Neural cell (in vitro differentiated cells): ENCODE data around the gene APBA3. TPM values are rescaled to one million over a fixed set of nuclear protein-coding genes. Genes with fewer than 3 reads are reported as not detected.

Source experiments
- H2AFZ ChIP-seq: fragments of 200-600, 300-800 bp; sonication (generic), shearing (Covaris generic); 2 replicates; pipeline ENCODE4 v1.6.0; 2014; ENCODE audit warnings: low read depth, mild to moderate bottlenecking, antibody characterized with exemption, low read length, moderate library complexity
- H3F3A ChIP-seq: fragments of 200-600 bp; shearing (Covaris generic); 2 replicates; pipeline ENCODE4 v1.6.1; 2016; ENCODE audit warnings: mild to moderate bottlenecking, moderate library complexity, mixed read lengths, antibody characterized with exemption, low read length; ENCODE audit not compliant: insufficient read depth, poor library complexity, severe bottlenecking
- H3K27ac ChIP-seq: fragments of 200-600, 300-800 bp; sonication (generic), shearing (Covaris generic); 2 replicates; pipeline ENCODE4 v1.5.1; 2014; ENCODE audit warnings: mild to moderate bottlenecking, low read length, moderate library complexity
- H3K27me3 ChIP-seq: fragments of 300-800, 200-600 bp; sonication (generic), shearing (Covaris generic); 2 replicates; pipeline ENCODE4 v1.6.0; 2014; ENCODE audit warnings: mild to moderate bottlenecking, low read depth, low read length, moderate library complexity; ENCODE audit not compliant: insufficient read depth
- H3K36me3 ChIP-seq: fragments of 300-800, 200-600 bp; sonication (generic), shearing (Covaris generic); 2 replicates; pipeline ENCODE4 v1.5.1; 2014; ENCODE audit warnings: mild to moderate bottlenecking, antibody characterized with exemption, low read length, moderate library complexity; ENCODE audit not compliant: insufficient read depth
- H3K4me2 ChIP-seq: fragments of 300-800, 200-600 bp; sonication (generic), shearing (Covaris generic); 2 replicates; pipeline ENCODE4 v1.6.0; 2014; ENCODE audit warnings: mild to moderate bottlenecking, low read length
- H3K4me3 ChIP-seq: fragments of 300-800, 200-600 bp; sonication (generic), shearing (Covaris generic); 2 replicates; pipeline ENCODE4 v1.5.1; 2014; ENCODE audit warnings: mild to moderate bottlenecking, low read length, moderate library complexity
- H3K79me2 ChIP-seq: fragments of 200-600 bp; shearing (Covaris generic); replicated peaks from 2 replicates; pipeline ENCODE4 v1.6.0; 2014; ENCODE audit warnings: mild to moderate bottlenecking, low read length, moderate library complexity; ENCODE audit not compliant: insufficient read depth
- H3K9ac ChIP-seq: fragments of 300-800, 200-600 bp; sonication (generic), shearing (Covaris generic); 2 replicates; pipeline ENCODE4 v1.6.1; 2016; ENCODE audit warnings: mild to moderate bottlenecking, low read length, mixed read lengths
- H3K9me2 ChIP-seq: fragments of 200-600 bp; shearing (Covaris generic); 2 replicates; pipeline ENCODE4 v1.6.1; 2016; ENCODE audit warnings: mild to moderate bottlenecking, low read length, mixed read lengths; ENCODE audit not compliant: insufficient read depth
- H3K9me3 ChIP-seq: fragments of 200-600, 300-800 bp; sonication (generic), shearing (Covaris generic); 2 replicates; pipeline ENCODE4 v1.6.1; 2016; ENCODE audit warnings: mild to moderate bottlenecking, mixed run types, low read length, moderate library complexity, mixed read lengths
- H4K20me1 ChIP-seq: fragments of 200-600 bp; shearing (Covaris generic); 2 replicates; pipeline ENCODE4 v1.6.1; 2016; ENCODE audit warnings: mild to moderate bottlenecking, mixed run types; ENCODE audit not compliant: insufficient read depth
- EP300 ChIP-seq: fragments of 450-650 bp; conservative IDR thresholded peaks from 2 replicates; pipeline ENCODE4 v1.6.1; 2014; ENCODE audit warnings: antibody characterized with exemption, mild to moderate bottlenecking, moderate library complexity; ENCODE audit not compliant: poor library complexity, severe bottlenecking
- EZH2 ChIP-seq: fragments of 200-600, 300-800 bp; shearing (Covaris generic), sonication (generic); IDR thresholded peaks from 2 replicates; pipeline ENCODE4 v1.6.1; 2014; ENCODE audit warnings: antibody characterized with exemption, low read length, borderline replicate concordance, mild to moderate bottlenecking; ENCODE audit not compliant: insufficient read depth, poor library complexity, severe bottlenecking
- MXI1 ChIP-seq: fragments of 450-650 bp; conservative IDR thresholded peaks from 2 replicates; pipeline ENCODE4 v1.6.1; 2014; ENCODE audit warnings: antibody characterized with exemption, mild to moderate bottlenecking; ENCODE audit not compliant: poor library complexity, severe bottlenecking
- POLR2AphosphoS5 ChIP-seq: IDR thresholded peaks from 2 replicates; pipeline ENCODE4 v1.6.1; 2012
- RAD21 ChIP-seq: fragments of 450-650 bp; conservative IDR thresholded peaks from 2 replicates; pipeline ENCODE4 v1.6.1; 2014; ENCODE audit warnings: antibody characterized with exemption, mild to moderate bottlenecking, moderate library complexity
- SMC3 ChIP-seq: fragments of 450-650 bp; conservative IDR thresholded peaks from 2 replicates; pipeline ENCODE4 v1.6.1; 2014; ENCODE audit warnings: antibody characterized with exemption, mild to moderate bottlenecking, moderate library complexity; ENCODE audit not compliant: poor library complexity
- TAF1 ChIP-seq: IDR thresholded peaks from 2 replicates; pipeline ENCODE4 v1.6.1; 2012; ENCODE audit warnings: low read depth
- polyA plus RNA-seq: library from polyadenylated mRNA; depleted of rRNA; stranded (reverse); fragments of >200 nt; gene quantifications from 2 replicates; pipeline ENCODE4 v1.2.3, GENCODE V29; 2014
- TF ChIP-seq, protein P1 (sequence below): IDR thresholded peaks from 2 replicates; pipeline ENCODE4 v1.6.1; 2012; ENCODE audit warnings: borderline replicate concordance
- TF ChIP-seq, protein P2 (sequence below): fragments of 450-650 bp; IDR thresholded peaks from 2 replicates; pipeline ENCODE4 v1.5.1; 2014; ENCODE audit warnings: antibody characterized with exemption, mild to moderate bottlenecking, moderate library complexity; ENCODE audit not compliant: poor library complexity, severe bottlenecking

APBA3 gene
- polyA plus RNA-seq, 1 donor from 2014 or later: 37.1 TPM

DNA sequence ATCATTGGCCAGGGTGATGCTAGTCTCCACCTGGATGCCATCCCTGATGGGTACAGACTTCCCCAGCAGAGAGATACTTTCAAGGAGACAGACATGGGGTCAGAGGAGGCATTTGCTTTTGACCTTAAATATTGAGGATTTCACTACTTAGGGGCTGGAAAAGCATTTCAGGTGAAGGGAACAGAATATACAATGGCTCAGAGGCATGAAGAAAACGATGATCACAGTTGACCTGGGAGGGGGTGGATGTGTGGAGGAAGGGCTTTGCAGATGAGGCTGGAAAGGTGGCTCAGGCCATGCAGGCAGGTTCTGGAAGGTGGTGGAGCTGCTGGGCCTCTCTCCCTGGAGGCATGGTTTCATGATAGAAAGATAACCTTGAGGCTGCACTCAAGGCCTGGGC is 20.8 kb upstream of the APBA3 start:
- H3K79me2 ChIP-seq: no peaks in the 10 kb centered on the region

DNA sequence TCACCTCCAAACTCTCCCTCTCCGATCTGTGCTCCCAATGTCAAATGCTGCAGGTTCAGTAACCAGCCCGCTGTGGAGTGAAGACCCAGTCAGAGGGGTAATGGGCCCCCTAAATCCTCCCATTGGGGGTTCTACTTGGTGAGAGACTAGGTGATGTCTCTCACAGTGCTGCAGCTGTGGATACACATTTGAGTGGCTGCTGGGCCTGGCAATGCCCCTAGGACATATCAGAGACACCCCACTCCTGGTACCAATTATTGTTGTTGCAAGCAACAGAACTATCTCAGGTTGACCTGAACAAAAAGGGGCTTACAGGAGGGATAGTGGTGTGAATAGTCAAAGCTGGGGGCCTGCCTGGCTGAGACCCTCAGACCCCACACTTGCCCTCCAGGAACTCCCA is 20.1 kb upstream of the APBA3 start:
- Histone ChIP-seq H3K4me3 (no peak overlapping the region), H4K20me1 (no peaks in the 10 kb centered on the region), H2AFZ (no peak overlapping the region), H3K79me2 (no peaks in the 10 kb centered on the region), H3K9me3 (peaks cover 5% of the 10 kb centered on the region), H3K9ac (no peak overlapping the region), H3K27me3 (peaks cover 27% of the 10 kb centered on the region), H3K27ac (no peak overlapping the region), H3F3A (no peaks in the 10 kb centered on the region), H3K9me2 (no peaks in the 10 kb centered on the region), H3K4me2 (no peak overlapping the region), H3K36me3 (no peaks in the 10 kb centered on the region)
- TF ChIP-seq EZH2 (no peak), EP300 (no peak), SMC3 (no peak), MXI1 (no peak), RAD21 (no peak), TAF1 (no peak), POLR2AphosphoS5 (no peak)
- TF ChIP-seq, protein P1, sequence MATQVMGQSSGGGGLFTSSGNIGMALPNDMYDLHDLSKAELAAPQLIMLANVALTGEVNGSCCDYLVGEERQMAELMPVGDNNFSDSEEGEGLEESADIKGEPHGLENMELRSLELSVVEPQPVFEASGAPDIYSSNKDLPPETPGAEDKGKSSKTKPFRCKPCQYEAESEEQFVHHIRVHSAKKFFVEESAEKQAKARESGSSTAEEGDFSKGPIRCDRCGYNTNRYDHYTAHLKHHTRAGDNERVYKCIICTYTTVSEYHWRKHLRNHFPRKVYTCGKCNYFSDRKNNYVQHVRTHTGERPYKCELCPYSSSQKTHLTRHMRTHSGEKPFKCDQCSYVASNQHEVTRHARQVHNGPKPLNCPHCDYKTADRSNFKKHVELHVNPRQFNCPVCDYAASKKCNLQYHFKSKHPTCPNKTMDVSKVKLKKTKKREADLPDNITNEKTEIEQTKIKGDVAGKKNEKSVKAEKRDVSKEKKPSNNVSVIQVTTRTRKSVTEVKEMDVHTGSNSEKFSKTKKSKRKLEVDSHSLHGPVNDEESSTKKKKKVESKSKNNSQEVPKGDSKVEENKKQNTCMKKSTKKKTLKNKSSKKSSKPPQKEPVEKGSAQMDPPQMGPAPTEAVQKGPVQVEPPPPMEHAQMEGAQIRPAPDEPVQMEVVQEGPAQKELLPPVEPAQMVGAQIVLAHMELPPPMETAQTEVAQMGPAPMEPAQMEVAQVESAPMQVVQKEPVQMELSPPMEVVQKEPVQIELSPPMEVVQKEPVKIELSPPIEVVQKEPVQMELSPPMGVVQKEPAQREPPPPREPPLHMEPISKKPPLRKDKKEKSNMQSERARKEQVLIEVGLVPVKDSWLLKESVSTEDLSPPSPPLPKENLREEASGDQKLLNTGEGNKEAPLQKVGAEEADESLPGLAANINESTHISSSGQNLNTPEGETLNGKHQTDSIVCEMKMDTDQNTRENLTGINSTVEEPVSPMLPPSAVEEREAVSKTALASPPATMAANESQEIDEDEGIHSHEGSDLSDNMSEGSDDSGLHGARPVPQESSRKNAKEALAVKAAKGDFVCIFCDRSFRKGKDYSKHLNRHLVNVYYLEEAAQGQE: no peak
- TF ChIP-seq, protein P2, sequence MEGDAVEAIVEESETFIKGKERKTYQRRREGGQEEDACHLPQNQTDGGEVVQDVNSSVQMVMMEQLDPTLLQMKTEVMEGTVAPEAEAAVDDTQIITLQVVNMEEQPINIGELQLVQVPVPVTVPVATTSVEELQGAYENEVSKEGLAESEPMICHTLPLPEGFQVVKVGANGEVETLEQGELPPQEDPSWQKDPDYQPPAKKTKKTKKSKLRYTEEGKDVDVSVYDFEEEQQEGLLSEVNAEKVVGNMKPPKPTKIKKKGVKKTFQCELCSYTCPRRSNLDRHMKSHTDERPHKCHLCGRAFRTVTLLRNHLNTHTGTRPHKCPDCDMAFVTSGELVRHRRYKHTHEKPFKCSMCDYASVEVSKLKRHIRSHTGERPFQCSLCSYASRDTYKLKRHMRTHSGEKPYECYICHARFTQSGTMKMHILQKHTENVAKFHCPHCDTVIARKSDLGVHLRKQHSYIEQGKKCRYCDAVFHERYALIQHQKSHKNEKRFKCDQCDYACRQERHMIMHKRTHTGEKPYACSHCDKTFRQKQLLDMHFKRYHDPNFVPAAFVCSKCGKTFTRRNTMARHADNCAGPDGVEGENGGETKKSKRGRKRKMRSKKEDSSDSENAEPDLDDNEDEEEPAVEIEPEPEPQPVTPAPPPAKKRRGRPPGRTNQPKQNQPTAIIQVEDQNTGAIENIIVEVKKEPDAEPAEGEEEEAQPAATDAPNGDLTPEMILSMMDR: no peak

More for the DNA sequence above, 20.8 kb upstream of the APBA3 start:
- no peak for TF ChIP-seq MXI1
- no peaks in the 10 kb centered on the region for H4K20me1 ChIP-seq
- no peaks in the 10 kb centered on the region for H3K36me3 ChIP-seq
- no peak overlapping the region for H3K4me3 ChIP-seq
- H3F3A ChIP-seq: no peaks in the 10 kb centered on the region
- peaks cover 34% of the 10 kb centered on the region for H3K27me3 ChIP-seq
- H3K9me2 ChIP-seq: no peaks in the 10 kb centered on the region
- peaks cover 5% of the 10 kb centered on the region for H3K9me3 ChIP-seq
- no peak overlapping the region for H3K27ac ChIP-seq
- no peak overlapping the region for H2AFZ ChIP-seq
- H3K9ac ChIP-seq: no peak overlapping the region
- no peak overlapping the region for H3K4me2 ChIP-seq

DNA sequence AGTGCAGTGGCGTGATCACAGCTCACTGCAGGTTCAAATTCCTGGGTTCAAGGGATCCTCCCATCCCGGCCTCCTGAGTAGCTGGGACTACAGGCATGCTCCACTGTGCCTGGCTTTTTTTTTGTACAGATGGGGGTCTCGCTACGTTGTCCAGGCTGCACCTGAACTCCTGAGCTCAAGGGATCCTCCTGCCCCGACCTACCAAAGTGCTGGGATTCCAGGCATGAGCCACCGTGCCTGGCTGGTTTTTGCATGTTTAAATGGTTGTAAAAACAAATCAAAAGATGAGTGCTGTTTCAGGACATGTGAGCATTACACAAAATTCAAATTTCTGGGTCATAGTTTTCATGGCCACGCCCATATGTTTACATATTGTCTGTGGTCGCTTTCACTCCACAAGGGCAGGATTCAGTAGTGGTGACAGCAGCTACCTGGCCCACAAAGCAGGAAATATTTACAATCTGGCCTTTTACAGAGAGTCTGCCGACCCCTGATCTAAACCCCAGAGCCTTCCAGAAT is 19.4 kb upstream of the APBA3 start:
- TF ChIP-seq RAD21 (no peak), EP300 (no peak), SMC3 (no peak), POLR2AphosphoS5 (no peak), EZH2 (no peak), MXI1 (no peak), TAF1 (no peak)
- TF ChIP-seq, protein P2: no peak
- TF ChIP-seq, protein P1: no peak
- H3K4me2 ChIP-seq: no peak overlapping the region
- H3K9me2 ChIP-seq: no peaks in the 10 kb centered on the region
- peaks cover 5% of the 10 kb centered on the region for H3K9me3 ChIP-seq
- H3K4me3 ChIP-seq: no peak overlapping the region
- no peaks in the 10 kb centered on the region for H4K20me1 ChIP-seq
- no peak overlapping the region for H3K9ac ChIP-seq
- H3K27me3 ChIP-seq: peaks cover 21% of the 10 kb centered on the region
- H3K27ac ChIP-seq: no peak overlapping the region
- no peak overlapping the region for H2AFZ ChIP-seq
- no peaks in the 10 kb centered on the region for H3K79me2 ChIP-seq
- no peaks in the 10 kb centered on the region for H3K36me3 ChIP-seq
- H3F3A ChIP-seq: no peaks in the 10 kb centered on the region
